Measurements from ENCODE around the gene ALDH1B1. TPM values are rescaled to one million over a fixed set of nuclear protein-coding genes. Genes with fewer than 3 reads are reported as not detected.

The ALDH1B1 gene
- total and polyA plus RNA-seq, 8 donors = 6.0 to 17.1 (median 10.3) TPM

DNA sequence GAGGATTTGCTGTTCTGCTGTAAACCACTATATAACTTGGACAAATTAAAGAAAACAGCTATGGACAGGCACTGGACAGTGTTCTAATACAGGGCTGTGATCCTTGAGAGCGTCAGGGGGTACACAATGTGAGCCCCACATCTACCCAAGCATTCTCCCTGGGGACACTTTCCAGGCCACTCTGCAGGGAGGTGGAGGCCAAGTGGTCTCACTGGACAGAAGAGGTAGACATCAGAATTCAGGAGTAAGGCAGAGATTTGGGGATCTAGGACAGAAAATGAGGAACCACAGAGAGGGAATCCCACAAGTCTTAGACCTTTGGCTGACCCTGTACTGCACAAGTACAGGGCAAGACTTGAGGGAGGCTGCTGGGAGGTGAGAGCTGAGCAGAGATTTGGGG, 35.6 kb downstream of the ALDH1B1 start:
- Histone ChIP-seq H3K27ac (no peak overlapping the region), H3K9me3 (no peaks in the 10 kb centered on the region), H3K4me3 (no peak overlapping the region), H3K36me3 (no peaks in the 10 kb centered on the region), H3K4me1 (no peaks in the 10 kb centered on the region), H3K27me3 (no peaks in the 10 kb centered on the region)
- DNase-seq (no peak), FAIRE-seq (no peak), ATAC-seq (no peak)
- intact Hi-C loops (cut with DNase I) = no loop called here
- TF ChIP-seq CTCF (IDR thresholded peaks at IDR 0.05) = no peak
- 83 to 96% methylated on average over 1 of the region's 1 CpG for WGBS, 2 donors

- FAIRE-seq = no peak
- WGBS, 2 donors = 64 to 75% methylated on average over 4 of the region's 4 CpGs
- intact Hi-C loops (cut with DNase I) = no loop called here
Measured at GRCh38 chr9:38431116-38431515, 38.6 kb downstream of the ALDH1B1 start.

GRCh38 chr9:38432922-38433510, 40.5 kb downstream of the ALDH1B1 start:
- peak in 3 of 4 donors; percentile 43 to 62 (median 62) for TF ChIP-seq CTCF (IDR thresholded peaks at IDR 0.05)
- ATAC-seq (peak in 3 of 4 donors; percentile 54 to 60 (median 56)), FAIRE-seq (no peak), DNase-seq (peak in 1 of 6 donors; percentile 27)
- H3K27ac ChIP-seq = no peak overlapping the region
- intact Hi-C loops (cut with DNase I) = no loop called here
- H3K27me3 ChIP-seq = no peaks in the 10 kb centered on the region
- H3K9me3 ChIP-seq = no peaks in the 10 kb centered on the region
- H3K36me3 ChIP-seq = no peaks in the 10 kb centered on the region
- H3K4me3 ChIP-seq = no peak overlapping the region
- H3K4me1 ChIP-seq = peaks cover 0 to 18% (median 4%) of the 10 kb centered on the region in 3 donors
- WGBS, 2 donors = 14 to 22% methylated on average over 3 of the region's 3 CpGs

More at GRCh38 chr9:38431116-38431515, 38.6 kb downstream of the ALDH1B1 start:
- Histone ChIP-seq H3K27ac (no peak overlapping the region), H3K4me3 (no peak overlapping the region), H3K27me3 (no peaks in the 10 kb centered on the region), H3K4me1 (peaks cover 0 to 5% (median 0%) of the 10 kb centered on the region in 3 donors), H3K36me3 (no peaks in the 10 kb centered on the region), H3K9me3 (no peaks in the 10 kb centered on the region)
- DNase-seq (no peak), ATAC-seq (no peak)
- TF ChIP-seq CTCF (IDR thresholded peaks at IDR 0.05) = no peak

DNA sequence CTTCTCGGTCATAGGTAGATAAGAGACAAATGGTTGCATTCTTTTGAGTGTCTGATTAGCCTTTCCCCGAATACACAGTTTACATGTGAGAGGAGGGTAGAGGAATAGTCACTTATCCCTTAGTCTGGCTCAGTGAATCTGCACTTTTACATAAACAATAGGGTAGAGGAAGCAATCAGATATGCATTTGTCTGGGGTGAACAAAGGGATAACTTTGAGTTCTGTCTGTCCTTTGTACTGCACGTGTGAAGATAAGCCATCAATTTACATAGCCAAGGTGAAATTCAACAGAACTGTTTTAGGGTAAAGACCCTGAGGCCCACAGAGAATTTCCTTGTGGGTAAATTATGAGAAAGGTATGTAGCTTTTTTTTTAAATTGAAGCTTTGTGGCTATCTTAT, 41.9 kb downstream of the ALDH1B1 start:
- Histone ChIP-seq H3K36me3 (no peaks in the 10 kb centered on the region), H3K4me3 (no peak overlapping the region), H3K4me1 (peaks cover 0 to 18% (median 6%) of the 10 kb centered on the region in 3 donors), H3K27me3 (no peaks in the 10 kb centered on the region), H3K9me3 (no peaks in the 10 kb centered on the region), H3K27ac (peak overlapping the region in 2 of 4 donors; percentile 22 to 72)
- DNase-seq (no peak), ATAC-seq (no peak), FAIRE-seq (no peak)
- 42 to 43% methylated on average over 3 of the region's 3 CpGs for WGBS, 2 donors
- no peak for TF ChIP-seq CTCF (IDR thresholded peaks at IDR 0.05)
- intact Hi-C loops (cut with DNase I) = no loop called here

DNA sequence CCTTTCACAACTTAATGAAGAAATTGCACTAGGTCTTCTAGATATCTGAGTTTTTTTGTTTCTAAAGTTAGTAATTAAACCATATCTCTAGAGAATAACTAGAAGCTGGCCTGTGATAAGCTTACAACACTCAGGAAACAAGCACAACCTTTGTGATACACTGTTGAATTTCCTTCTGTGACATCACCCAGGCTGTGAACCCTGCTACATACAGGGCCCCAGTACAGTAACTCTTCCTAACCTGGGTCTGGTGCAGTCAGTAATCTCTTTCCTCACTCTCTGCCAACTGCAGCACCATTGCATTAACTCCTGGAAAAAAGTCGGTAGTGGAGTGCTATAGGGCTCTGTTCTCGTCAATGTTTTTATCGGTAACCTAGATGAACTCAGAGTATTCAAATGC, 42.4 kb downstream of the ALDH1B1 start:
- ATAC-seq (peak in 3 of 4 donors; percentile 56 to 64 (median 58)), DNase-seq (no peak), FAIRE-seq (no peak)
- intact Hi-C loops (cut with DNase I) = no loop called here
- no peaks in the 10 kb centered on the region for H3K9me3 ChIP-seq
- H3K27ac ChIP-seq = peak overlapping the region in 2 of 4 donors; percentile 22 to 72
- H3K4me1 ChIP-seq = peaks cover 0 to 18% (median 6%) of the 10 kb centered on the region in 3 donors
- no peaks in the 10 kb centered on the region for H3K36me3 ChIP-seq
- H3K4me3 ChIP-seq = no peak overlapping the region
- H3K27me3 ChIP-seq = no peaks in the 10 kb centered on the region
- TF ChIP-seq CTCF (IDR thresholded peaks at IDR 0.05) = no peak
- 43 to 67% methylated on average over 3 of the region's 3 CpGs for WGBS, 2 donors

All from pancreas (tissue), 10 donors.